HG02759 (cell line): ENCODE measurements around the gene PTGES2.
"Not testable (repeated sequence)": the region's sequence is repeated elsewhere in the genome, so short reads cannot be mapped to it uniquely, and the experiment has no call there.

Experiments
- ATAC-seq: cut with Tn5 transposase; IDR thresholded peaks from one replicate; pipeline ENCODE4 v1.9.1; 2021; ENCODE audit warnings: mild to moderate bottlenecking, moderate library complexity; ENCODE audit not compliant: unreplicated experiment

The PTGES2 gene

GRCh38 chr9:128092199-128092977 is 35.1 kb downstream of the PTGES2 start:
- ATAC-seq: no peak

- ATAC-seq: no peak
Measured at GRCh38 chr9:128091571-128091970, 36.0 kb downstream of the PTGES2 start.

GRCh38 chr9:128091144-128091543 is 36.4 kb downstream of the PTGES2 start:
- no peak for ATAC-seq

DNA sequence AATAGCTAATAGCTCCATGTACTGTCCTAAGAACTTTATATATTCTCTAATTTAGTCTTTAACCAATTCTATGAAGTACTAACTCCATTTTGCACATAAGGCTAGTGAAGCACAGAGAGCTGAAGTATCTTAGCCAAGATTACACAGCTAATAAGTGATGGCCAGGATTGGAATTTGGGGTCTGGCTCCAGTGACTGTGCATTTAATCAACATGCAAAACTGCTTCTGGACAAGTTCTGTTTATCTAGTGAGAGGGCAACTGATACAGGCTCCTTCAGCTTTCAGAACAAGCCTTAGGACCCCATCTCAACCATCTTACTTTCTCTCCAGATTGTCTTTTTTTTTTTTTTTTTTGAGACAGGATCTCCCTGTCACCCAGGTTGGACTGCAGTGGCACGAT is 38.2 kb downstream of the PTGES2 start:
- no peak for ATAC-seq

DNA sequence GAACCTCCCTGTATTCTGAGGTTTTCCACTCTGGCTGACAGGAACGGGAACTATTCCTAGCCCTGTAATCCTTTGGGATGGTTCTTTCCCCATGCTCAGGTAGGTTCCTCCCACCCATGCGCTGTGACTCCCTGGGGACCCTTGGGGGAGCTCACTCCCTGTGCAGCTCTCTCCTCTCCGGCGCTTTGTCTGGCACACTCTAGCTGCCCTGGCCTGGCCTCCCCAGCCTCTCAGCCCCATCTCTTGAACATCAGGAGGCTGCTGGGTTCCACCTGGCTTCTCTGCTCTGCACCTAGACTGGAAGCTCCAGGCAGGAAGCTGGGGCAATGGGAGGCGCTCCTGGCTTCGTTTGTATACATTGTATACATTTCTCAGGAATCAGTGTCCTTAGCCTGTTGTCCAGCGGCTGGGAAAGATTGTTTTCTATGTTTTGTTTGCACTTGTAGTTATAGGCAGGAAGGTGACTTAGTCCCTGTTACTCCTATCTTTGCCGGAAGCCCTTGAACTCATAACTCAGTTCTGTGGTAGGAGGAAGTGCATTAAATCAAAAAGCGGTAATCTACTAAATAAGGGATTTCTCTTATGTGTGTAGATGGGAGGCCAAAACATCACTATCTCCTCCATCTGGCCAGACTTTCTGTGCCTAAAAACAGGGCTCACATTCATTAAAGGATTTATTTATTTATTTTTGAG is 39.1 kb downstream of the PTGES2 start:
- ATAC-seq: no peak

- ATAC-seq: no peak
Measured at GRCh38 chr9:128087262-128087661, 40.3 kb downstream of the PTGES2 start.

- ATAC-seq: no peak
Measured at GRCh38 chr9:128085943-128086342, 41.6 kb downstream of the PTGES2 start.

DNA sequence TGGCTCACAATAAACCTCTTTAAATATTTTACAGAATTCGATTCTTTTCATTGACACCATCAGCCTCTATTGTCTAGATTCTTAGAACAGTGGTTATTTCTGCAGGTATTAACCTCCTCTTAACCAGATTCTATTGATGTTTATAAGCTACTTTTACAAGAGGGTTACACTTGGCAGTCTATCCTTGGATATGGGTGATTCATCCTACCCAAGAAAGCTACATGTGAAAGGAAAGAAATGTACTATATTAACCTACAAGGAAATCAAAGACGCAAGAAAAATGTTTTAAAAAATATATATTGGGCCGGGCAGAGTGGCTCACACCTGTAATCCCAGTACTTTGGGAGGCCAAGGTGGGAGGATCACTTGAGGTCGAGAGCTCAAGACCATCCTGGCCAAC is 42.8 kb downstream of the PTGES2 start:
- no peak for ATAC-seq

- ATAC-seq: no peak
Measured at GRCh38 chr9:128082151-128082550, 45.4 kb downstream of the PTGES2 start.

DNA sequence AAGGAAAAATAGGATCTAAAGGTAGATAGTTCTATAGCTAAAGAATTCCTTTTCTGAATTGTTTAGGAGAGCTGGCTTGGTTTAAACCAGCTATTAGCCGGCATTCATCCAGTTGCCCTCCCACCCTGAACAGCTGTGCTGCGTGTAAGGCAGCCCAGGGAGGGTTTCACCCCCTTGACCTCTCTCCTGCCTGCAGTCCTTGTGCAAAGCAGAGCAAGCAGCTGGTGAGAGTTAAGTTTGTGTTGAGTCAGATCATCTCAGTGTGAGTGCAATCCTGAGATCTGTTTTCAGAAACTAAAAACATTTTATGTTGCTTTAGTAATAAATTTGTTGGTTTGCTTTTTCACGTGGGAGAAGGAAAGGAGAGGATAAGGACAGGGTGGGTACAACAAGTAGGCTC is 46.5 kb downstream of the PTGES2 start:
- no peak for ATAC-seq

- ATAC-seq: no peak
Measured at GRCh38 chr9:128080206-128080605, 47.3 kb downstream of the PTGES2 start.

DNA sequence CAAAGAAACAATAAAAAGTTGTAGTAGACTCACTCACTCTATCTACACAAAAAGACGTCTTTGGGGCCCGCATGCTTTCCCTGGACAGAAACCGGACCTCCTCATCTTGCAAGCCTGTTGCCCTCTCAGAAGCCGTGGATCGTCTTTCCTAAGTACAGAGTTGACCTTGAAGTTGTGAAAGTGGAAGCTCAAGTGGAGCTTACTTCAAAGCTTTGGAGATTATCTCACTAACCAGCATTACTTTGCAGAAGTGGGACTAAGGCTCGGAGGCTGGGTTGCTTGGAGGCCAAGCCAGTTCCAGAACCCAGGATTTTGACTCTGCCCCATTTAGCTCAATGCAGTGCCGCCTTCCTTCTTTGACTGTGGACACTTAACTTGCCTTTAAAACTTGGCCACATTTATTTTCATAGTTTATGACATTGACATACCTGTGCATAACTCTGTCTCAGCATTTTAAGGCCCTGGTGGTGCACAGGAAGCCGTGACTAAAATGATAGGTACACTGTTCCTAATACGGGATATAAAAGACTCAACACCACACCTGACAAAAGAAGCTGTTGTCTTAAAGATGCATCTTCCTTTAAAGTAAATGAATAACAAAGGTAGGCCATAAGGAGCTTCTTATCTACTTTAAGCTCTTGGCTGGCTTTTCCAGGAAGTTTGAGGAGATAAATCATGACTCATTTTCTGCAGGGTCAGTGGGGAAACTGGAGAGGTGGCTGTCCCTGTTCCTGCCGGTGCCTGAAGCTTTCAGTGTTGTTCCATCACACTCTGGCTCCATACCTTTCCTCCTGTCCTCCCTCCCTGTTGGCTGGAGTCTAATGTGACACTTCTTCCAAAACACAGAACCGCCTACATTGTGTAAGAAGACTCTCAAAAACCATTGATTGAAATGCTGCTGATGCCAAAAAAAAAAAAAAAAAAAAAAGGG is 48.8 kb downstream of the PTGES2 start:
- no peak for ATAC-seq

- no peak for ATAC-seq
Measured at GRCh38 chr9:128077847-128078503, 49.6 kb downstream of the PTGES2 start.

DNA sequence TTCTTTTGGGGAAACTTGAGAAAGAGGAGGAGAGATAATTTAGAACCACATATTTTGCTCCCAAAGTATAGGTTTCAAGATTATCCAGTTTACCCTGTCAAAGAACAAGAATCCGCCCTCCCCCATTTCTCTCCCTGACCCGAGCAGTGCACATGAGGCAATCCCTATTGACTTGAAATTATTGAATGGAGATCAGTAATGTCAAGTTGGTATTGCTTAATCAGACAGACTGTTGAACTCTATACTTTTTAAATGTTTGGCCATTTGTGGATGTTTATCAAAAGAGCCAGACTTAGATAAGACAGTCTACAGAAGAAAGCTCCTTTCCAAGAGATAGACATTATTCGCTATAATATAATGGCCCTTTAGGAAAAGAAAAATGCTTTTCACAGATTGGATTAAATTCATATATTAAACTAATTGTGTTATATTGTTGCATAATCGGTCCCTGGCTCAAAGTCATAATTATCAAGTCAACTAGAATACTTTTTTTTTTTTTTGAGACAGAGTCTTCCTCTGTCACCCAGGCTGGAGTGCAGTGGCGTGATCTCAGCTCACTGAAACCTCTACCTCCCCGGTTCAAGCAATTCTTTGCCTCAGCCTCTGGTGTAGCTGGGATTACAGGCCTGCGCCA is 54.2 kb downstream of the PTGES2 start:
- no peak for ATAC-seq

DNA sequence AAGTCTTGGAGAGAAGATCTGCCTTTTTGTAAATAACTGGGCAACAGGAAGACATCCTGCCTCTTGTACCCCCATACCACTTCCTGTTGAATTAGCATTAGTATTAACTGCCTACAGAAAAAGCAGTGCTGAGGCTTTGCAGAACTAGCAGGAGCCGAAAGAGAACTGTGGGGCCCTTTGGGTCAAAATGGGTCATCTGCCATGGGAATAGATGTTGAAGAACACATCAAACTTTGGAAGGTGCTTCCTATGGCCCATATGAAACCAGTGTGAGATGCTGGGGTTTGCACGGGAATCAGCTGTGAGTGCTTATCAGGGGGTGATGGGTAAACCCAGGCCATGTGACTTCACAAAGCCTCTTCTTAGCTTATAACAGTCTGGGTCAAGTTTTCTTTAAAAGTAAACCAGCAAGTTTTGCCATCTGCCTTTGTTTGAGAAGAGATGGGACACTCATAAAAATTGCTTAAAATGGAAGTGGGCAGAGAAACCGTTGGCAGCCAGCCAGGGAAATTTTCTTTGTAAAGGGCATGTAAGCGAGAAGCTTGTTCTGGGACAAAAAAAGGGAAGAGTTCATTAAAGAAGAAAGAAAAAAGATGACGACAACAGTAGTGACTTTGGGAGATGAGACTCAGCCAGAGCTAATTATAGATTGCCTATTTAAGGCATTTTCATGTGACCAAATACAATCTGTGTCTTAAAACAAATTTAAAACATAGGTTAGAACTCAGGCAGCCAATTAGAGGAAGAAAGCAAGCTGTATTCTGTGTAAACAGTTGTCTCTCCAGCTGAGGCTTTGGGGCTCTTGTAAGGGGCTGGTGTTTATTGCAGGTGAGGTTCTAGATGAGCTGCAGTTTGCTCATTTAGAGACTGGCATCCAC is 55.1 kb downstream of the PTGES2 start:
- no peak for ATAC-seq

GRCh38 chr9:128071475-128071874 is 56.1 kb downstream of the PTGES2 start:
- not testable (repeated sequence) for ATAC-seq

DNA sequence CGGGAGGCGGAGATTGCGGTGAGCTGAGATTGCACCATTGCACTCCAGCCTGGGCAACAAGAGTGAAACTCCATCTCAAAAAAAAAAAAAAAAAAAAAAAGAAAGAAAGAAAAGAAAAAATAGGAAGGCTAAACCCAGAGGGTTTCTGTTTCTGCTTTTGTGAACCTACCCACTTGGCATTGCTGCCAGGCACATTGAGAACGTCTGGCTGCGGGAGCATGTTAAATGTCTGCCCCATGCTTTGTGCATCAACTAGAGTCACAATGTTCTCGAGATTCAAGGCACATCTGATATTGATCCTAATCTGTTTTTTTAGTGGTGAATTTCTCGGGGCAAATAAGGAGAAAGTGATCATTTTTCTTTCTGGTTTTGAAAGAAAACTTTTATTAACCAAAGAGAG is 56.7 kb downstream of the PTGES2 start:
- ATAC-seq: no peak
